ENCODE measurements around the gene EYS. TPM values are rescaled to one million over a fixed set of nuclear protein-coding genes. Genes with fewer than 3 reads are reported as not detected.

The EYS gene
- total and polyA plus RNA-seq, 2 experiments from 2014 or later = 0.04 TPM; not detected in 1

- no peaks in the 10 kb centered on the region for H3K4me1 ChIP-seq (ENCODE audit: insufficient read depth)
- TF ChIP-seq EZH2phosphoT487 (IDR thresholded peaks at IDR 0.05; ENCODE audit: insufficient read depth, low read depth) (no peak), EZH2 (IDR thresholded peaks at IDR 0.05; ENCODE audit: insufficient read depth, poor library complexity, severe bottlenecking) (no peak)
- DNase-seq = no peak
- no peak overlapping the region for H2AFZ ChIP-seq
- H3K9ac ChIP-seq = no peak overlapping the region
- H3K27me3 ChIP-seq (replicated peaks; ENCODE audit: insufficient read depth) = no peaks in the 10 kb centered on the region
- in situ Hi-C loops (cut with MboI) = no loop called here
- no peaks in the 10 kb centered on the region for H3K9me2 ChIP-seq (ENCODE audit: insufficient read depth)
- no peak overlapping the region for H3K27ac ChIP-seq
- no peaks in the 10 kb centered on the region for H4K20me1 ChIP-seq (ENCODE audit: insufficient read depth)
- H3K4me2 ChIP-seq (ENCODE audit: unreplicated experiment) = no peak overlapping the region
- H3F3A ChIP-seq (ENCODE audit: insufficient read depth) = no peaks in the 10 kb centered on the region
- H3K9me3 ChIP-seq (ENCODE audit: low read depth) = no peaks in the 10 kb centered on the region
- H3K36me3 ChIP-seq (ENCODE audit: low read depth) = no peaks in the 10 kb centered on the region
- no peak overlapping the region for H3K4me3 ChIP-seq
- H3K79me2 ChIP-seq (ENCODE audit: insufficient read depth) = no peaks in the 10 kb centered on the region
These were observed 974.1 kb downstream of the EYS start for GRCh38 chr6:64732888-64733287.

- Histone ChIP-seq H3K9ac (no peak overlapping the region), H3K79me2 (ENCODE audit: insufficient read depth) (no peaks in the 10 kb centered on the region), H3K4me2 (ENCODE audit: unreplicated experiment) (no peak overlapping the region), H3K36me3 (ENCODE audit: low read depth) (no peaks in the 10 kb centered on the region), H4K20me1 (ENCODE audit: insufficient read depth) (no peaks in the 10 kb centered on the region), H3K27ac (no peak overlapping the region), H3K9me3 (ENCODE audit: low read depth) (no peaks in the 10 kb centered on the region), H3K4me3 (no peak overlapping the region), H2AFZ (no peak overlapping the region), H3K9me2 (ENCODE audit: insufficient read depth) (no peaks in the 10 kb centered on the region), H3K4me1 (ENCODE audit: insufficient read depth) (no peaks in the 10 kb centered on the region), H3F3A (ENCODE audit: insufficient read depth) (no peaks in the 10 kb centered on the region), H3K27me3 (replicated peaks; ENCODE audit: insufficient read depth) (no peaks in the 10 kb centered on the region)
- TF ChIP-seq EZH2 (IDR thresholded peaks at IDR 0.05; ENCODE audit: insufficient read depth, poor library complexity, severe bottlenecking) (no peak), EZH2phosphoT487 (IDR thresholded peaks at IDR 0.05; ENCODE audit: insufficient read depth, low read depth) (no peak)
- WGBS, 2 experiments (ENCODE audit: low coverage in 1 of 2, low lambda C conversion rate in 2 of 2, missing lambda C conversion rate in 2 of 2) = 23% methylated on average over 4 of the region's 4 CpGs
- DNase-seq = no peak
- in situ Hi-C loops (cut with MboI) = no loop called here
These were observed 977.5 kb downstream of the EYS start for GRCh38 chr6:64729522-64729921.

- no peak overlapping the region for H3K4me3 ChIP-seq
- no peaks in the 10 kb centered on the region for H4K20me1 ChIP-seq (ENCODE audit: insufficient read depth)
- H3K4me1 ChIP-seq (ENCODE audit: insufficient read depth) = no peaks in the 10 kb centered on the region
- no peaks in the 10 kb centered on the region for H3K27me3 ChIP-seq (replicated peaks; ENCODE audit: insufficient read depth)
- H3K9ac ChIP-seq = no peak overlapping the region
- no peak for DNase-seq
- in situ Hi-C loops (cut with MboI) = no loop called here
- 51 to 59% methylated on average over 5 of the region's 5 CpGs for WGBS, 2 experiments (ENCODE audit: low coverage in 1 of 2, low lambda C conversion rate in 2 of 2, missing lambda C conversion rate in 2 of 2)
- H3K9me2 ChIP-seq (ENCODE audit: insufficient read depth) = no peaks in the 10 kb centered on the region
- H3K36me3 ChIP-seq (ENCODE audit: low read depth) = no peaks in the 10 kb centered on the region
- no peaks in the 10 kb centered on the region for H3F3A ChIP-seq (ENCODE audit: insufficient read depth)
- no peak overlapping the region for H3K27ac ChIP-seq
- no peaks in the 10 kb centered on the region for H3K9me3 ChIP-seq (ENCODE audit: low read depth)
- H2AFZ ChIP-seq = no peak overlapping the region
- H3K4me2 ChIP-seq (ENCODE audit: unreplicated experiment) = no peak overlapping the region
- no peak for TF ChIP-seq EZH2phosphoT487 (IDR thresholded peaks at IDR 0.05; ENCODE audit: insufficient read depth, low read depth)
- no peak for TF ChIP-seq EZH2 (IDR thresholded peaks at IDR 0.05; ENCODE audit: insufficient read depth, poor library complexity, severe bottlenecking)
- H3K79me2 ChIP-seq (ENCODE audit: insufficient read depth) = no peaks in the 10 kb centered on the region
These were observed 980.0 kb downstream of the EYS start for GRCh38 chr6:64727075-64727474.

GRCh38 chr6:64724091-64724490, 982.9 kb downstream of the EYS start:
- 44 to 46% methylated on average over 3 of the region's 3 CpGs for WGBS, 2 experiments (ENCODE audit: low coverage in 1 of 2, low lambda C conversion rate in 2 of 2, missing lambda C conversion rate in 2 of 2)
- no peaks in the 10 kb centered on the region for H3K36me3 ChIP-seq (ENCODE audit: low read depth)
- in situ Hi-C loops (cut with MboI) = no loop called here

More at GRCh38 chr6:64724091-64724490, 982.9 kb downstream of the EYS start:
- Histone ChIP-seq H3K27me3 (replicated peaks; ENCODE audit: insufficient read depth) (no peaks in the 10 kb centered on the region), H3F3A (ENCODE audit: insufficient read depth) (no peaks in the 10 kb centered on the region), H4K20me1 (ENCODE audit: insufficient read depth) (no peaks in the 10 kb centered on the region), H3K4me3 (no peak overlapping the region), H3K9me3 (ENCODE audit: low read depth) (no peaks in the 10 kb centered on the region), H3K9me2 (ENCODE audit: insufficient read depth) (no peaks in the 10 kb centered on the region), H3K9ac (no peak overlapping the region), H3K4me2 (ENCODE audit: unreplicated experiment) (no peak overlapping the region), H2AFZ (no peak overlapping the region), H3K79me2 (ENCODE audit: insufficient read depth) (no peaks in the 10 kb centered on the region), H3K4me1 (ENCODE audit: insufficient read depth) (no peaks in the 10 kb centered on the region), H3K27ac (no peak overlapping the region)
- TF ChIP-seq EZH2 (IDR thresholded peaks at IDR 0.05; ENCODE audit: insufficient read depth, poor library complexity, severe bottlenecking) = no peak
- no peak for TF ChIP-seq EZH2phosphoT487 (IDR thresholded peaks at IDR 0.05; ENCODE audit: insufficient read depth, low read depth)
- no peak for DNase-seq

All from GM23248 (cell line).